H9 (cell line): ENCODE measurements around the gene ATG9B. TPM values are rescaled to one million over a fixed set of nuclear protein-coding genes. Genes with fewer than 3 reads are reported as not detected.
"Not testable (repeated sequence)": the region's sequence is repeated elsewhere in the genome, so short reads cannot be mapped to it uniquely, and the experiment has no call there.

Experiments used
- DNase-seq: peaks from one replicate; pipeline ENCODE4 v3.0.0-alpha.2; 2017
- H2AFZ ChIP-seq: one replicate; pipeline ENCODE4 v1.6.1; 2013; ENCODE audit warnings: mild to moderate bottlenecking, low read length, control low read depth, moderate library complexity
- H2AK5ac ChIP-seq: 2 replicates; pipeline ENCODE4 v1.6.1; 2013; ENCODE audit warnings: low read length, control low read depth, mixed read lengths; ENCODE audit not compliant: insufficient read length
- H2BK120ac ChIP-seq: one replicate; pipeline ENCODE4 v1.6.1; 2013; ENCODE audit warnings: low read depth, mild to moderate bottlenecking, low read length, control low read depth, inconsistent platforms; ENCODE audit not compliant: poor library complexity, severe bottlenecking
- H2BK12ac ChIP-seq: 2 replicates; pipeline ENCODE4 v1.6.1; 2013; ENCODE audit warnings: low read length, control low read depth, mixed read lengths, low read depth; ENCODE audit not compliant: insufficient read length
- H2BK15ac ChIP-seq: 2 replicates; pipeline ENCODE4 v1.6.1; 2013; ENCODE audit warnings: low read depth, low read length, control low read depth
- H2BK20ac ChIP-seq: one replicate; pipeline ENCODE4 v1.6.1; 2013; ENCODE audit warnings: low read depth, mild to moderate bottlenecking, low read length, control low read depth, inconsistent platforms; ENCODE audit not compliant: poor library complexity, severe bottlenecking
- H2BK5ac ChIP-seq: 2 replicates; pipeline ENCODE4 v1.6.1; 2013; ENCODE audit warnings: low read length, control low read depth, mixed read lengths; ENCODE audit not compliant: insufficient read length
- H3K14ac ChIP-seq: 2 replicates; pipeline ENCODE4 v1.6.1; 2013; ENCODE audit warnings: low read length, control low read depth; ENCODE audit not compliant: insufficient read depth
- H3K18ac ChIP-seq: 2 replicates; pipeline ENCODE4 v1.6.1; 2013; ENCODE audit warnings: low read depth, mild to moderate bottlenecking, mixed read lengths, low read length, control low read depth; ENCODE audit not compliant: insufficient read length
- H3K23ac ChIP-seq: 2 replicates; pipeline ENCODE4 v1.6.1; 2013; ENCODE audit warnings: low read length, control low read depth, mixed read lengths, low read depth; ENCODE audit not compliant: insufficient read length
- H3K23me2 ChIP-seq: 2 replicates; pipeline ENCODE4 v1.6.1; 2013; ENCODE audit warnings: low read depth, mild to moderate bottlenecking, mixed read lengths, low read length, control low read depth; ENCODE audit not compliant: insufficient read length, poor library complexity, severe bottlenecking
- H3K27ac ChIP-seq: 2 replicates; pipeline ENCODE4 v1.5.1; 2013; ENCODE audit warnings: low read length, control low read depth, mixed read lengths, low read depth; ENCODE audit not compliant: insufficient read length
- H3K27me3 ChIP-seq: 2 replicates; pipeline ENCODE4 v1.6.1; 2013; ENCODE audit warnings: low read length, control low read depth, inconsistent platforms; ENCODE audit not compliant: insufficient read depth
- H3K4ac ChIP-seq: 2 replicates; pipeline ENCODE4 v1.6.1; 2013; ENCODE audit warnings: low read depth, mild to moderate bottlenecking, control low read depth, inconsistent platforms, low read length, moderate library complexity
- H3K4me1 ChIP-seq: 2 replicates; pipeline ENCODE4 v1.6.1; 2013; ENCODE audit warnings: low read length, control low read depth, inconsistent platforms; ENCODE audit not compliant: insufficient read depth
- H3K4me2 ChIP-seq: 2 replicates; pipeline ENCODE4 v1.6.1; 2013; ENCODE audit warnings: low read length, control low read depth, mixed read lengths; ENCODE audit not compliant: insufficient read length, insufficient read depth
- H3K56ac ChIP-seq: 2 replicates; pipeline ENCODE4 v1.6.1; 2013; ENCODE audit warnings: low read depth, mild to moderate bottlenecking, mixed read lengths, low read length, control low read depth; ENCODE audit not compliant: insufficient read length
- H3K79me1 ChIP-seq: 2 replicates; pipeline ENCODE4 v1.6.1; 2013; ENCODE audit warnings: low read depth, mild to moderate bottlenecking, moderate library complexity, low read length, control low read depth, inconsistent platforms; ENCODE audit not compliant: insufficient read depth, poor library complexity, severe bottlenecking
- H3K79me2 ChIP-seq: 2 replicates; pipeline ENCODE4 v1.6.1; 2013; ENCODE audit warnings: low read length, control low read depth, inconsistent platforms; ENCODE audit not compliant: insufficient read depth
- H3K9ac ChIP-seq: 2 replicates; pipeline ENCODE4 v1.6.1; 2013; ENCODE audit warnings: low read length, control low read depth, mixed read lengths; ENCODE audit not compliant: insufficient read length; ENCODE audit errors: extremely low read depth
- H3K9me3 ChIP-seq: one replicate; pipeline ENCODE4 v1.6.1; 2013; ENCODE audit warnings: low read depth, low read length, inconsistent platforms; ENCODE audit not compliant: control insufficient read depth
- H3T11ph ChIP-seq: one replicate; pipeline ENCODE4 v1.6.1; 2013; ENCODE audit warnings: mild to moderate bottlenecking, low read length, control low read depth, inconsistent platforms
- H4K20me1 ChIP-seq: one replicate; pipeline ENCODE4 v1.6.1; 2013; ENCODE audit not compliant: control insufficient read depth, insufficient read length, insufficient read depth
- H4K5ac ChIP-seq: 2 replicates; pipeline ENCODE4 v1.6.1; 2013; ENCODE audit warnings: low read depth, mild to moderate bottlenecking, mixed read lengths, low read length, control low read depth; ENCODE audit not compliant: insufficient read length
- H4K8ac ChIP-seq: replicated peaks from 2 replicates; pipeline ENCODE4 v1.6.1; 2013; ENCODE audit warnings: low read length, control low read depth, mixed read lengths, low read depth; ENCODE audit not compliant: insufficient read length
- H4K91ac ChIP-seq: 2 replicates; pipeline ENCODE4 v1.6.1; 2013; ENCODE audit warnings: low read depth, mild to moderate bottlenecking, moderate library complexity, mixed read lengths, low read length, control low read depth; ENCODE audit not compliant: insufficient read length
- H3K27ac Mint-ChIP-seq, 3 experiments: 2 replicates in 2 of 3; 3 replicates in 1 of 3; pipeline ENCODE4 v1.8.0; 2020 to 2021; ENCODE audit warnings: mixed read lengths in 3 of 3, mild to moderate bottlenecking in 1 of 3, moderate library complexity in 1 of 3
- H3K27me3 Mint-ChIP-seq: 2 replicates; pipeline ENCODE4 v1.8.0; 2021; ENCODE audit warnings: low read depth, mild to moderate bottlenecking, moderate library complexity, mixed read lengths
- H3K36me3 Mint-ChIP-seq, 3 experiments: 2 replicates in 2 of 3; 3 replicates in 1 of 3; pipeline ENCODE4 v1.8.0; 2020 to 2021; ENCODE audit warnings: low read depth in 3 of 3, mixed read lengths in 3 of 3; ENCODE audit not compliant: insufficient read depth in 1 of 3
- H3K4me1 Mint-ChIP-seq, 2 experiments: 2 replicates each; pipeline ENCODE4 v1.8.0; 2020; ENCODE audit warnings: mixed read lengths in 2 of 2
- H3K4me3 Mint-ChIP-seq, 2 experiments: 2 replicates in 1 of 2; 3 replicates in 1 of 2; pipeline ENCODE4 v1.8.0; 2020 to 2021; ENCODE audit warnings: mild to moderate bottlenecking in 2 of 2, mixed read lengths in 2 of 2, moderate library complexity in 1 of 2
- H3K9me3 Mint-ChIP-seq, 2 experiments: 2 replicates in 1 of 2; 3 replicates in 1 of 2; pipeline ENCODE4 v1.8.0; 2020; ENCODE audit warnings: mild to moderate bottlenecking in 2 of 2, mixed read lengths in 2 of 2, moderate library complexity in 1 of 2
- WGBS: extraction: QIAGEN DNeasy Blood & Tissue Kit; methylation state at CpG from one replicate; pipeline ENCODE4 v1.1.7; 2013; ENCODE audit warnings: missing lambda C conversion rate, low lambda C conversion rate, mixed read lengths; ENCODE audit not compliant: insufficient read length; ENCODE audit errors: extremely low coverage; 5-methylcytosine and 5-hydroxymethylcytosine counted together
- total RNA-seq: library from RNA; stranded (reverse); gene quantifications from 2 replicates; pipeline ENCODE4 v1.2.1, GENCODE V29; 2021
- TF ChIP-seq, protein P1 (sequence below): fragments of 200-600 bp; sonication (generic); conservative IDR thresholded peaks from 3 replicates; pipeline ENCODE4 v1.8.0; 2021; ENCODE audit warnings: antibody characterized with exemption, mild to moderate bottlenecking

The ATG9B gene
- total RNA-seq, 1 experiment from 2014 or later = 1.5 TPM

GRCh38 chr7:151012031-151012692, 12.1 kb downstream of the ATG9B start:
- Histone ChIP-seq H3K18ac (no peak overlapping the region), H2BK20ac (no peak overlapping the region), H3T11ph (no peak overlapping the region), H3K14ac (no peak overlapping the region; the same call in 1 of the 2 replicates), H3K79me2 (no peaks in the 10 kb centered on the region), H3K23me2 (peaks cover 4% of the 10 kb centered on the region), H3K23ac (no peak overlapping the region), H4K20me1 (no peaks in the 10 kb centered on the region), H4K91ac (no peak overlapping the region), H3K4ac (no peak overlapping the region), H3K4me1 (peaks cover 4% of the 10 kb centered on the region; the same call in 1 of the 2 replicates), H2BK120ac (no peak overlapping the region), H3K27me3 (no peaks in the 10 kb centered on the region; the same call in 1 of the 2 replicates), H3K27ac (no peak overlapping the region), H2BK15ac (no peak overlapping the region), H3K56ac (no peak overlapping the region), H3K4me2 (no peak overlapping the region), H3K79me1 (no peaks in the 10 kb centered on the region), H4K5ac (no peak overlapping the region), H2AFZ (no peak overlapping the region), H3K9ac (no peak overlapping the region), H2AK5ac (no peak overlapping the region), H2BK12ac (no peak overlapping the region), H2BK5ac (no peak overlapping the region), H3K9me3 (no peaks in the 10 kb centered on the region), H4K8ac (no peak overlapping the region)
- TF ChIP-seq, protein P1, sequence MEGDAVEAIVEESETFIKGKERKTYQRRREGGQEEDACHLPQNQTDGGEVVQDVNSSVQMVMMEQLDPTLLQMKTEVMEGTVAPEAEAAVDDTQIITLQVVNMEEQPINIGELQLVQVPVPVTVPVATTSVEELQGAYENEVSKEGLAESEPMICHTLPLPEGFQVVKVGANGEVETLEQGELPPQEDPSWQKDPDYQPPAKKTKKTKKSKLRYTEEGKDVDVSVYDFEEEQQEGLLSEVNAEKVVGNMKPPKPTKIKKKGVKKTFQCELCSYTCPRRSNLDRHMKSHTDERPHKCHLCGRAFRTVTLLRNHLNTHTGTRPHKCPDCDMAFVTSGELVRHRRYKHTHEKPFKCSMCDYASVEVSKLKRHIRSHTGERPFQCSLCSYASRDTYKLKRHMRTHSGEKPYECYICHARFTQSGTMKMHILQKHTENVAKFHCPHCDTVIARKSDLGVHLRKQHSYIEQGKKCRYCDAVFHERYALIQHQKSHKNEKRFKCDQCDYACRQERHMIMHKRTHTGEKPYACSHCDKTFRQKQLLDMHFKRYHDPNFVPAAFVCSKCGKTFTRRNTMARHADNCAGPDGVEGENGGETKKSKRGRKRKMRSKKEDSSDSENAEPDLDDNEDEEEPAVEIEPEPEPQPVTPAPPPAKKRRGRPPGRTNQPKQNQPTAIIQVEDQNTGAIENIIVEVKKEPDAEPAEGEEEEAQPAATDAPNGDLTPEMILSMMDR = no peak
- peak overlapping the region in 1 of 2 experiments; percentile 74; a peak in 4 of 5 replicates for H3K4me3 Mint-ChIP-seq
- no CpG with 5 or more reads among the region's 6 CpGs for WGBS
- H3K27me3 Mint-ChIP-seq = peaks cover 47% of the 10 kb centered on the region
- peaks cover 4 to 6% (median 6%) of the 10 kb centered on the region in 3 experiments; a peak in 6 of 7 replicates for H3K36me3 Mint-ChIP-seq
- no peaks in the 10 kb centered on the region for H3K9me3 Mint-ChIP-seq
- H3K27ac Mint-ChIP-seq = peak overlapping the region in 1 of 3 experiments; percentile 91; a peak in 1 of 7 replicates
- H3K4me1 Mint-ChIP-seq = peaks cover 21 to 51% of the 10 kb centered on the region in 2 experiments
- DNase-seq = no peak

DNA sequence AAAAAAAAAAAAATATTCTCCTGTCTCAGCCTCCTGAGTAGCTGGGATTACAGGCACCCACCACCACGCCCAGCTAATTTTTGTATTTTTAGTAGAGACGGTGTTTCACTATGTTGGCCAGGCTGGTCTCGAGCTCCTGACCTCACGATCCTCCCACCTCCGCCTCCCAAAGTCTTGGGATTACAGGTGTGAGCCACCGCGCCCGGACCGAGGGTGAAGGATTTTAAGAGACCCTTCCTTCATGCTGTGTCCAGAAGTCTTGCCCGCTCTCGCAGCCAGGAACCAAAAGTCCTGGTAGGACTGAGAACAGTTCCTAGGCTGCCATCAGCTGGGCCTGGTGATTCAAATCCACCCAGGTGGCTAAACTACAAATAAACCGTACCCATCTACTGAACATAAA, 12.7 kb downstream of the ATG9B start:
- not testable (repeated sequence) for H3K79me2 ChIP-seq, H3K4me1 ChIP-seq, H2AK5ac ChIP-seq, H2AFZ ChIP-seq, H3K18ac ChIP-seq, H3K27ac Mint-ChIP-seq, H3K9ac ChIP-seq, H3T11ph ChIP-seq, H2BK15ac ChIP-seq, H4K91ac ChIP-seq, H4K5ac ChIP-seq, H2BK120ac ChIP-seq, H3K9me3 Mint-ChIP-seq, H3K27ac ChIP-seq, H4K8ac ChIP-seq, DNase-seq, H3K9me3 ChIP-seq, H3K14ac ChIP-seq, H2BK20ac ChIP-seq, H3K23ac ChIP-seq, H3K23me2 ChIP-seq, H2BK12ac ChIP-seq, H3K4ac ChIP-seq, H3K56ac ChIP-seq, H2BK5ac ChIP-seq, H3K27me3 ChIP-seq, H4K20me1 ChIP-seq, H3K4me2 ChIP-seq, H3K79me1 ChIP-seq, H3K36me3 Mint-ChIP-seq
- no CpG with 5 or more reads among the region's 12 CpGs for WGBS
- peak overlapping the region in 1 of 2 experiments; percentile 58; a peak in 2 of 5 replicates for H3K4me3 Mint-ChIP-seq
- H3K4me1 Mint-ChIP-seq = peaks cover 21 to 50% of the 10 kb centered on the region in 2 experiments
- peaks cover 42% of the 10 kb centered on the region for H3K27me3 Mint-ChIP-seq
